Gastroesophageal sphincter (tissue), 4 donors: ENCODE data around the gene CARS1. TPM values are rescaled to one million over a fixed set of nuclear protein-coding genes. Genes with fewer than 3 reads are reported as not detected.

Experiments
- ATAC-seq: fragments of 150-250 bp; one replicate; pipeline ENCODE4 v1.9.1; 2016; ENCODE audit warnings: mild to moderate bottlenecking, moderate library complexity
- H3K27ac ChIP-seq, 4 donors: fragments of 200-600 bp; sonication (generic) in 3 of 4; 1 replicate in 3 of 4; 2 replicates in 1 of 4; pipeline ENCODE4 v1.5.1; 2016 to 2019
- H3K27me3 ChIP-seq: fragments of 200-600 bp; sonication (generic); one replicate; pipeline ENCODE4 v1.5.1; 2019
- H3K36me3 ChIP-seq, 2 donors: fragments of 200-600 bp; sonication (generic); one replicate each; pipeline ENCODE4 v1.5.1; 2019; ENCODE audit warnings: control low read depth in 1 of 2
- H3K4me1 ChIP-seq, 3 donors: fragments of 200-600 bp; sonication (generic); 1 replicate in 2 of 3; 2 replicates in 1 of 3; pipeline ENCODE4 v1.5.1; 2016 to 2019; ENCODE audit warnings: control low read depth in 2 of 3
- H3K4me3 ChIP-seq, 2 donors: fragments of 200-600 bp; sonication (generic); one replicate each; pipeline ENCODE4 v1.5.1; 2019; ENCODE audit warnings: mild to moderate bottlenecking in 1 of 2, moderate library complexity in 1 of 2
- H3K9me3 ChIP-seq, 3 donors: fragments of 200-600 bp; sonication (generic); one replicate each; pipeline ENCODE4 v1.5.1; 2017 to 2019; ENCODE audit warnings: control low read depth in 2 of 3
- CTCF ChIP-seq, 4 experiments: fragments of 200-600 bp in 2 of 4; fragments of 450-650 bp in 2 of 4; sonication (generic) in 1 of 4; IDR thresholded peaks; one replicate each; pipeline ENCODE4 v1.5.1; 2017 to 2019; ENCODE audit warnings: antibody characterized with exemption in 4 of 4, mild to moderate bottlenecking in 2 of 4, moderate library complexity in 2 of 4
- EP300 ChIP-seq: sonication (generic); formaldehyde crosslinking; IDR thresholded peaks from one replicate; pipeline ENCODE4 v1.6.1; 2017; ENCODE audit warnings: antibody characterized with exemption, mild to moderate bottlenecking
- POLR2A ChIP-seq, 2 donors: fragments of 450-650 bp; IDR thresholded peaks; one replicate each; pipeline ENCODE4 v1.6.1; 2017; ENCODE audit warnings: antibody characterized with exemption in 2 of 2, mild to moderate bottlenecking in 2 of 2, moderate library complexity in 1 of 2
- POLR2AphosphoS5 ChIP-seq: sonication (generic); formaldehyde crosslinking; IDR thresholded peaks from one replicate; pipeline ENCODE4 v1.6.1; 2017; ENCODE audit warnings: antibody characterized with exemption
- WGBS, 2 donors: methylation state at CpG; one replicate each; pipeline ENCODE4 v1.1.5; 2018; ENCODE audit warnings: low coverage in 1 of 2; 5-methylcytosine and 5-hydroxymethylcytosine counted together
- total RNA-seq, 4 donors: library from RNA; depleted of rRNA; stranded (reverse); fragments of >200 nt; gene quantifications; one replicate each; pipeline ENCODE4 v1.1.0, GENCODE V29; 2016

The CARS1 gene
- total RNA-seq, 4 donors from 2014 or later: 29.1 to 41.5 (median 31.2) TPM

DNA sequence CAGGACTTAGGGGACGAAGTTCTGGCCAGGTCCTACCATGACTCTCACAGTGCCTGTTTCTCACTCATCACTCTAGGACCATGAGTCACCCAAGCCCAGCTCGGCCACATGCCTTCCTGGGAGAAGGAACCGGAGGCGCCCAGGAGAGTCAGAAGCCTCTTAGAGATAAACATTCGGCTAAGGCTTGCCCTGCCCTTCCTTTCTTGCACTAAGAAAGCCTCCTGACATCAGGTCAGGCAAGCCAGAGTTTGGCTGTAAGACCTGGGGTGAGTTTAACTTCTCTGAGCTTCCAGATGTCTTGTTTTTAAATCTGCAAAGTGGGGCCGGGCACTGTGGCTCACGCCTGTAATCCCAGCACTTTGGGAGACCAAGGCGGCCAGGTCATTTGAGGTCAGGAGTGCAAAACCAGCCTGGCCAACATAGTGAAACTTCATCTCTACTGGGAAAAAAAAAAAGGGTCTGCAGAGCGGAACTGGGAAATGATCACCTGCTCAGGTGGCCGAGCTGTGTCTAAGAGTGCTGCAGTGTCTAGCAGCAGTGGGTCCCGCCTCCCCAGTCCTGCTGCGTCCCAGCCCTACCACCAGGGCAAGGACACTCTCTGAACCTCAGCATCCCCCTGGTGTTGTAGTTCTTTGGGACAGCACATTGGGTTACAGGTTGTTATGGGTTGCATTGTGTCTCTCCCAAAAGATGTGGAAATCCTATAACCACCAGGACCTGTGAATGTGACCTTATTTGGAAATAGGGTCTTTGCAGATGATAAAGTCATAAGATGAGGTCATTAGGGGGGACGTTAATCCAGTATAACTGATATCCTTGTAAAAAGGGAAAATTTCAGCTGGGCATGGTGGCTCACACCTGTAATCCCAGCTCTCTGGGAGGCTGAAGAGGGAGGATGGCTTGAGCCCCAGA lies 1.8 kb upstream of the CARS1 start:
- H3K4me3 ChIP-seq: no peak overlapping the region
- H3K9me3 ChIP-seq: no peaks in the 10 kb centered on the region
- ATAC-seq: no peak
- peak overlapping the region in 1 of 4 donors; percentile 55 for H3K27ac ChIP-seq
- H3K36me3 ChIP-seq: peaks cover 0 to 6% of the 10 kb centered on the region in 2 donors
- H3K27me3 ChIP-seq: no peaks in the 10 kb centered on the region
- TF ChIP-seq CTCF (IDR thresholded peaks at IDR 0.05) (no peak), POLR2A (IDR thresholded peaks at IDR 0.05) (no peak), POLR2AphosphoS5 (no peak), EP300 (no peak)
- 47 to 59% methylated on average over 5 of the region's 13 CpGs for WGBS, 2 donors
- H3K4me1 ChIP-seq: peaks cover 0 to 46% (median 8%) of the 10 kb centered on the region in 3 donors

GRCh38 chr11:3056296-3057068 lies 741 bp downstream of the CARS1 start:
- no peak for ATAC-seq
- Histone ChIP-seq H3K9me3 (no peaks in the 10 kb centered on the region), H3K4me1 (peaks cover 0 to 63% (median 11%) of the 10 kb centered on the region in 3 donors), H3K27me3 (no peaks in the 10 kb centered on the region), H3K27ac (peak overlapping the region; percentile 27 to 92 (median 86)), H3K36me3 (peaks cover 0 to 18% of the 10 kb centered on the region in 2 donors), H3K4me3 (peak overlapping the region; percentile 53 to 99)
- no peak for TF ChIP-seq POLR2AphosphoS5
- TF ChIP-seq CTCF (IDR thresholded peaks at IDR 0.05): no peak
- TF ChIP-seq EP300: no peak
- no peak for TF ChIP-seq POLR2A (IDR thresholded peaks at IDR 0.05)
- WGBS, 2 donors: 0 to 20% methylated on average over 5 to 14 of the region's 29 CpGs

GRCh38 chr11:3055891-3056290 lies 1.3 kb downstream of the CARS1 start:
- H3K4me3 ChIP-seq: peak overlapping the region in 1 of 2 donors; percentile 99
- peaks cover 0 to 69% (median 11%) of the 10 kb centered on the region in 3 donors for H3K4me1 ChIP-seq
- no peaks in the 10 kb centered on the region for H3K27me3 ChIP-seq
- 63 to 83% methylated on average over 1 to 4 of the region's 8 CpGs for WGBS, 2 donors
- no peak for TF ChIP-seq POLR2AphosphoS5
- no peak for TF ChIP-seq POLR2A (IDR thresholded peaks at IDR 0.05)
- TF ChIP-seq EP300: no peak
- peak overlapping the region in 3 of 4 donors; percentile 83 to 92 (median 88) for H3K27ac ChIP-seq
- H3K9me3 ChIP-seq: no peaks in the 10 kb centered on the region
- peaks cover 0 to 18% of the 10 kb centered on the region in 2 donors for H3K36me3 ChIP-seq
- no peak for ATAC-seq

- Histone ChIP-seq H3K4me3 (no peak overlapping the region), H3K27ac (no peak overlapping the region), H3K4me1 (peaks cover 0 to 80% (median 32%) of the 10 kb centered on the region in 3 donors), H3K36me3 (peaks cover 0 to 18% of the 10 kb centered on the region in 2 donors), H3K9me3 (no peaks in the 10 kb centered on the region), H3K27me3 (no peaks in the 10 kb centered on the region)
- ATAC-seq: no peak
- no peak for TF ChIP-seq EP300
- TF ChIP-seq CTCF (IDR thresholded peaks at IDR 0.05): no peak
- TF ChIP-seq POLR2A (IDR thresholded peaks at IDR 0.05): no peak
- TF ChIP-seq POLR2AphosphoS5: no peak
- WGBS, 2 donors: 60 to 78% methylated on average over 1 to 10 of the region's 11 CpGs
Observed at GRCh38 chr11:3052567-3052966, 4.7 kb downstream of the CARS1 start.

GRCh38 chr11:3052109-3052479 lies 5.1 kb downstream of the CARS1 start:
- Histone ChIP-seq H3K27ac (no peak overlapping the region), H3K36me3 (peaks cover 0 to 23% of the 10 kb centered on the region in 2 donors), H3K27me3 (no peaks in the 10 kb centered on the region), H3K4me1 (peaks cover 0 to 78% (median 32%) of the 10 kb centered on the region in 3 donors), H3K4me3 (no peak overlapping the region), H3K9me3 (no peaks in the 10 kb centered on the region)
- 38 to 60% methylated on average over 6 to 10 of the region's 14 CpGs for WGBS, 2 donors
- no peak for ATAC-seq
- TF ChIP-seq POLR2A (IDR thresholded peaks at IDR 0.05) (no peak), EP300 (no peak), CTCF (IDR thresholded peaks at IDR 0.05) (no peak), POLR2AphosphoS5 (no peak)
